HG03354 (cell line): ENCODE measurements around the gene TNFAIP8.
"Not testable (repeated sequence)": the region's sequence is repeated elsewhere in the genome, so short reads cannot be mapped to it uniquely, and the experiment has no call there.

Experiments
- ATAC-seq: cut with Tn5 transposase; IDR thresholded peaks from one replicate; pipeline ENCODE4 v1.9.1; 2021; ENCODE audit warnings: mild to moderate bottlenecking; ENCODE audit not compliant: unreplicated experiment, poor library complexity, severe bottlenecking

The TNFAIP8 gene

GRCh38 chr5:119410448-119411159 lies 54.8 kb downstream of the TNFAIP8 start:
- peak; percentile 34 for ATAC-seq

- peak; percentile 81 for ATAC-seq
Measured at GRCh38 chr5:119411361-119412278, 55.8 kb downstream of the TNFAIP8 start.

GRCh38 chr5:119412279-119413227 lies 56.7 kb downstream of the TNFAIP8 start:
- no peak for ATAC-seq

GRCh38 chr5:119414124-119414734 lies 58.4 kb downstream of the TNFAIP8 start:
- not testable (repeated sequence) for ATAC-seq

GRCh38 chr5:119417891-119418605 lies 62.2 kb downstream of the TNFAIP8 start:
- ATAC-seq = no peak

- ATAC-seq = peak; percentile 81
Measured at GRCh38 chr5:119418606-119419100, 62.8 kb downstream of the TNFAIP8 start.

GRCh38 chr5:119420169-119420568 lies 64.3 kb downstream of the TNFAIP8 start:
- ATAC-seq = no peak

- no peak for ATAC-seq
Measured at GRCh38 chr5:119426057-119426456, 70.2 kb downstream of the TNFAIP8 start.

GRCh38 chr5:119427060-119427459 lies 71.2 kb downstream of the TNFAIP8 start:
- ATAC-seq = no peak

GRCh38 chr5:119427596-119427995 lies 71.8 kb downstream of the TNFAIP8 start:
- ATAC-seq = not testable (repeated sequence)

- not testable (repeated sequence) for ATAC-seq
Measured at GRCh38 chr5:119428166-119428565, 72.3 kb downstream of the TNFAIP8 start.

- not testable (repeated sequence) for ATAC-seq
Measured at GRCh38 chr5:119428574-119428973, 72.8 kb downstream of the TNFAIP8 start.

GRCh38 chr5:119432674-119433237 lies 76.9 kb downstream of the TNFAIP8 start:
- not testable (repeated sequence) for ATAC-seq

- peak; percentile 93 for ATAC-seq
Measured at GRCh38 chr5:119435436-119436132, 79.8 kb downstream of the TNFAIP8 start.

GRCh38 chr5:119437785-119438586 lies 82.2 kb downstream of the TNFAIP8 start:
- ATAC-seq = not testable (repeated sequence)

- not testable (repeated sequence) for ATAC-seq
Measured at GRCh38 chr5:119438587-119438917, 82.7 kb downstream of the TNFAIP8 start.

GRCh38 chr5:119439140-119439631 lies 83.4 kb downstream of the TNFAIP8 start:
- ATAC-seq = peak; percentile 46
